Measurements from ENCODE around the gene ZNF236.

- TF ChIP-seq CTCF (IDR thresholded peaks at IDR 0.05): no peak
- no peak for TF ChIP-seq POLR2A (IDR thresholded peaks at IDR 0.05)
These were observed 92.4 kb downstream of the ZNF236 start for GRCh38 chr18:76914796-76915195.

Data from sigmoid colon (tissue), 3 donors.